ENCODE measurements around the gene RYR3.

The RYR3 gene

GRCh38 chr15:33490703-33491102, 179.9 kb downstream of the RYR3 start:
- no peak overlapping the region for H3K4me3 ChIP-seq
- no peak overlapping the region for H3K27ac ChIP-seq

GRCh38 chr15:33492434-33493052, 181.8 kb downstream of the RYR3 start:
- H3K4me3 ChIP-seq: no peak overlapping the region
- H3K27ac ChIP-seq: no peak overlapping the region

GRCh38 chr15:33494306-33494705, 183.5 kb downstream of the RYR3 start:
- Histone ChIP-seq H3K27ac (no peak overlapping the region), H3K4me3 (no peak overlapping the region)

GRCh38 chr15:33500432-33501195, 189.8 kb downstream of the RYR3 start:
- no peak overlapping the region for H3K4me3 ChIP-seq
- H3K27ac ChIP-seq: no peak overlapping the region

- Histone ChIP-seq H3K4me3 (no peak overlapping the region), H3K27ac (no peak overlapping the region)
Measured at GRCh38 chr15:33503681-33504080, 192.9 kb downstream of the RYR3 start.

GRCh38 chr15:33506781-33507296, 196.1 kb downstream of the RYR3 start:
- no peak overlapping the region for H3K27ac ChIP-seq
- H3K4me3 ChIP-seq: no peak overlapping the region

- Histone ChIP-seq H3K4me3 (no peak overlapping the region), H3K27ac (no peak overlapping the region)
Measured at GRCh38 chr15:33508703-33509102, 197.9 kb downstream of the RYR3 start.

GRCh38 chr15:33515121-33515520, 204.4 kb downstream of the RYR3 start:
- Histone ChIP-seq H3K4me3 (no peak overlapping the region), H3K27ac (no peak overlapping the region)

- no peak overlapping the region for H3K4me3 ChIP-seq
Measured at GRCh38 chr15:33516563-33516962, 205.8 kb downstream of the RYR3 start.

GRCh38 chr15:33517944-33518343, 207.2 kb downstream of the RYR3 start:
- H3K4me3 ChIP-seq: no peak overlapping the region

More at GRCh38 chr15:33516563-33516962, 205.8 kb downstream of the RYR3 start:
- no peak overlapping the region for H3K27ac ChIP-seq

GRCh38 chr15:33518421-33518820, 207.7 kb downstream of the RYR3 start:
- Histone ChIP-seq H3K4me3 (no peak overlapping the region), H3K27ac (no peak overlapping the region)

More at GRCh38 chr15:33517944-33518343, 207.2 kb downstream of the RYR3 start:
- H3K27ac ChIP-seq: no peak overlapping the region

GRCh38 chr15:33524274-33524673, 213.5 kb downstream of the RYR3 start:
- Histone ChIP-seq H3K27ac (no peak overlapping the region), H3K4me3 (no peak overlapping the region)

- H3K27ac ChIP-seq: no peak overlapping the region
- no peak overlapping the region for H3K4me3 ChIP-seq
Measured at GRCh38 chr15:33526532-33526931, 215.8 kb downstream of the RYR3 start.

GRCh38 chr15:33533197-33533596, 222.4 kb downstream of the RYR3 start:
- no peak overlapping the region for H3K4me3 ChIP-seq
- H3K27ac ChIP-seq: no peak overlapping the region

- Histone ChIP-seq H3K27ac (no peak overlapping the region), H3K4me3 (no peak overlapping the region)
Measured at GRCh38 chr15:33534642-33535041, 223.9 kb downstream of the RYR3 start.

- Histone ChIP-seq H3K4me3 (no peak overlapping the region), H3K27ac (no peak overlapping the region)
Measured at GRCh38 chr15:33535135-33535534, 224.4 kb downstream of the RYR3 start.

- no peak overlapping the region for H3K4me3 ChIP-seq
- no peak overlapping the region for H3K27ac ChIP-seq
Measured at GRCh38 chr15:33539825-33540573, 229.2 kb downstream of the RYR3 start.

GRCh38 chr15:33543957-33544356, 233.2 kb downstream of the RYR3 start:
- Histone ChIP-seq H3K27ac (no peak overlapping the region), H3K4me3 (no peak overlapping the region)

GRCh38 chr15:33545866-33546265, 235.1 kb downstream of the RYR3 start:
- Histone ChIP-seq H3K4me3 (no peak overlapping the region), H3K27ac (no peak overlapping the region)

- Histone ChIP-seq H3K4me3 (no peak overlapping the region), H3K27ac (no peak overlapping the region)
Measured at GRCh38 chr15:33547876-33548275, 237.1 kb downstream of the RYR3 start.

- Histone ChIP-seq H3K27ac (no peak overlapping the region), H3K4me3 (no peak overlapping the region)
Measured at GRCh38 chr15:33551860-33552259, 241.1 kb downstream of the RYR3 start.
